ENCODE measurements around the gene ZNF626. TPM values are rescaled to one million over a fixed set of nuclear protein-coding genes. Genes with fewer than 3 reads are reported as not detected.

Gene ZNF626
- total and polyA plus RNA-seq, 5 donors from 2014 or later = 4.0 to 17.3 (median 6.0) TPM

GRCh38 chr19:20611866-20612265 lies 49.5 kb downstream of the ZNF626 start:
- H3K4me1 Mint-ChIP-seq = peaks cover 0 to 7% (median 0%) of the 10 kb centered on the region in 4 donors
- H3K27me3 ChIP-seq (ENCODE audit: control insufficient read depth, insufficient read depth, low read length) = no peaks in the 10 kb centered on the region
- DNase-seq (no peak), ATAC-seq (ENCODE audit: low read depth in 2 of 2) (no peak)
- H3K27me3 Mint-ChIP-seq = peaks cover 4% of the 10 kb centered on the region
- H3K27ac ChIP-seq (ENCODE audit: insufficient read depth, low read length, poor library complexity, severe bottlenecking) = no peak overlapping the region
- peak overlapping the region in 1 of 4 donors; percentile 30 for H3K4me3 Mint-ChIP-seq
- H3K4me1 ChIP-seq (ENCODE audit: control insufficient read depth, insufficient read depth, low read length, poor library complexity, severe bottlenecking) = no peaks in the 10 kb centered on the region
- H3K36me3 Mint-ChIP-seq = no peaks in the 10 kb centered on the region
- H3K27ac Mint-ChIP-seq = no peak overlapping the region
- H3K9me3 ChIP-seq (ENCODE audit: control insufficient read depth in 2 of 2, low read length in 2 of 2) = peaks cover 10 to 55% of the 10 kb centered on the region in 2 experiments
- peaks cover 0 to 45% (median 18%) of the 10 kb centered on the region in 7 donors for H3K9me3 Mint-ChIP-seq
- H3K4me3 ChIP-seq (ENCODE audit: low read depth, low read length) = no peak overlapping the region
- H3K36me3 ChIP-seq (ENCODE audit: control insufficient read depth, insufficient read depth, low read length) = no peaks in the 10 kb centered on the region

- no peaks in the 10 kb centered on the region for H3K36me3 ChIP-seq (ENCODE audit: control insufficient read depth, insufficient read depth, low read length)
- H3K4me3 ChIP-seq (ENCODE audit: low read depth, low read length) = no peak overlapping the region
- no peaks in the 10 kb centered on the region for H3K36me3 Mint-ChIP-seq
- DNase-seq = no peak
- H3K4me3 Mint-ChIP-seq = no peak overlapping the region
- no peaks in the 10 kb centered on the region for H3K27me3 Mint-ChIP-seq
- peaks cover 0 to 7% (median 0%) of the 10 kb centered on the region in 4 donors for H3K4me1 Mint-ChIP-seq
- no peaks in the 10 kb centered on the region for H3K4me1 ChIP-seq (ENCODE audit: control insufficient read depth, insufficient read depth, low read length, poor library complexity, severe bottlenecking)
- peaks cover 3 to 30% (median 22%) of the 10 kb centered on the region in 7 donors for H3K9me3 Mint-ChIP-seq
- peaks cover 4 to 22% of the 10 kb centered on the region in 2 experiments for H3K9me3 ChIP-seq (ENCODE audit: control insufficient read depth in 2 of 2, low read length in 2 of 2)
- ATAC-seq (ENCODE audit: low read depth in 2 of 2) = no peak
- H3K27ac Mint-ChIP-seq = no peak overlapping the region
- H3K27ac ChIP-seq (ENCODE audit: insufficient read depth, low read length, poor library complexity, severe bottlenecking) = no peak overlapping the region
- H3K27me3 ChIP-seq (ENCODE audit: control insufficient read depth, insufficient read depth, low read length) = no peaks in the 10 kb centered on the region
These were observed 53.4 kb downstream of the ZNF626 start for GRCh38 chr19:20607943-20608342.

Other genes starting within 250 kb of the ZNF626 start
- 11.3 TPM for gene ZNF737, start 95.8 kb downstream of the ZNF626 start, total RNA-seq
- gene ZNF737, start 95.8 kb downstream of the ZNF626 start, polyA plus RNA-seq = 10 to 100 TPM in 2 of 4 donors, 1 to 10 TPM in 2; 6.2 to 17.6 (median 12.3) TPM
- 7.4 TPM for gene ZNF66, start 114.7 kb upstream of the ZNF626 start, total RNA-seq
- 1 to 10 TPM; 1.5 to 4.6 (median 2.4) TPM for gene ZNF66, start 114.7 kb upstream of the ZNF626 start, polyA plus RNA-seq